GM12864 (cell line): ENCODE data around the gene HSDL1.
"Not testable (repeated sequence)": the region's sequence is repeated elsewhere in the genome, so short reads cannot be mapped to it uniquely, and the experiment has no call there.

ENCODE experiments used
- DNase-seq: peaks from one replicate; pipeline ENCODE4 v3.0.0-alpha.2; 2011; ENCODE audit warnings: low read depth
- H3K4me3 ChIP-seq: 2 replicates; pipeline ENCODE4 v1.5.1; 2011; ENCODE audit warnings: mild to moderate bottlenecking, low read depth, low read length, control low read depth
- TF ChIP-seq, protein P1 (sequence below): IDR thresholded peaks from 2 replicates; pipeline ENCODE4 v1.5.1; 2011; ENCODE audit warnings: low read depth, mild to moderate bottlenecking, moderate library complexity, low read length, control low read depth, inconsistent platforms; ENCODE audit errors: missing control alignments

The HSDL1 gene

DNA sequence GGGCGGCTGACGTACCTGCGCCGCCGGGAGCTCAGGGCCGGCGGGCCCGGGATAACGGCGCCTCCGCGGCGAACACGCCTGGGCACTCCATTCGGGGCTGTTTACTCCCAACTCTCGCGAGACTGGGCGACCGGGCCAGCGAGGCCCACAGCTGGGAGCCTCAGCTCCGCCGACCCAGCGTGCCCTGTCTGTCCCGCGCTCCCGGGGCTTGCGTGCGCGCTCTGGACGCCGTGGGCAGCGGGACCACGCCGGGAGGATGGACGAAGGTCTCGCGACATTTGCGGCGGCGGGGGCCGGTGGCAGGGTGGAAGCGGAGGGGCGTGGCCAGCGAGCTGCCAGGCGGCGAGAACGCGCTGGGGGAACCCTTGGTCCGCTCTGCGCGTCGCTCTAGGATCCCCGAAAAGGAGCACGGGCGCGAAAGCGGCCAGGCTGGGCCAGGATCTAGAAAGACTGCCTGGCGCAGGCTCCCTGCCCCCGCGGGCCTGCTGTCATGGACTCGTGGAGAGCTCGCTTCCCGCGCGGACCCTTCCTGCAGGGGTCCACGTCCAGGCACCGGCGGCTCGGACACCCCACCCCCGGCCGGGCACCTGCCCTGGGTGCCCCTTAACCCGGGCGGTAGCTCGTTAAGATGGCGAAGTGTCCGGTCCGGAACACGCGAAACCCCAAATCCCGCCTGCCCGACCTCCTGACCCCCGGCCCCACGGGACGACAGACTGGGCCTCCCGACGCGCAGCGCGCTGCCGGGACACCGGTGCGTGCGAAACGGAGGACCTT lies 28.1 kb downstream of the HSDL1 start, which contains the start of gene MBTPS1:
Gene MBTPS1, minus strand, starts transcription at position 223 of the 774 bp plus-strand sequence. CDS start 15,159 bp downstream, outside the sequence.
- TF ChIP-seq, protein P1, sequence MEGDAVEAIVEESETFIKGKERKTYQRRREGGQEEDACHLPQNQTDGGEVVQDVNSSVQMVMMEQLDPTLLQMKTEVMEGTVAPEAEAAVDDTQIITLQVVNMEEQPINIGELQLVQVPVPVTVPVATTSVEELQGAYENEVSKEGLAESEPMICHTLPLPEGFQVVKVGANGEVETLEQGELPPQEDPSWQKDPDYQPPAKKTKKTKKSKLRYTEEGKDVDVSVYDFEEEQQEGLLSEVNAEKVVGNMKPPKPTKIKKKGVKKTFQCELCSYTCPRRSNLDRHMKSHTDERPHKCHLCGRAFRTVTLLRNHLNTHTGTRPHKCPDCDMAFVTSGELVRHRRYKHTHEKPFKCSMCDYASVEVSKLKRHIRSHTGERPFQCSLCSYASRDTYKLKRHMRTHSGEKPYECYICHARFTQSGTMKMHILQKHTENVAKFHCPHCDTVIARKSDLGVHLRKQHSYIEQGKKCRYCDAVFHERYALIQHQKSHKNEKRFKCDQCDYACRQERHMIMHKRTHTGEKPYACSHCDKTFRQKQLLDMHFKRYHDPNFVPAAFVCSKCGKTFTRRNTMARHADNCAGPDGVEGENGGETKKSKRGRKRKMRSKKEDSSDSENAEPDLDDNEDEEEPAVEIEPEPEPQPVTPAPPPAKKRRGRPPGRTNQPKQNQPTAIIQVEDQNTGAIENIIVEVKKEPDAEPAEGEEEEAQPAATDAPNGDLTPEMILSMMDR, result no peak
- DNase-seq, result peak; percentile 91
- H3K4me3 ChIP-seq, result peak within 1 kb of the TSS; percentile 78

DNA sequence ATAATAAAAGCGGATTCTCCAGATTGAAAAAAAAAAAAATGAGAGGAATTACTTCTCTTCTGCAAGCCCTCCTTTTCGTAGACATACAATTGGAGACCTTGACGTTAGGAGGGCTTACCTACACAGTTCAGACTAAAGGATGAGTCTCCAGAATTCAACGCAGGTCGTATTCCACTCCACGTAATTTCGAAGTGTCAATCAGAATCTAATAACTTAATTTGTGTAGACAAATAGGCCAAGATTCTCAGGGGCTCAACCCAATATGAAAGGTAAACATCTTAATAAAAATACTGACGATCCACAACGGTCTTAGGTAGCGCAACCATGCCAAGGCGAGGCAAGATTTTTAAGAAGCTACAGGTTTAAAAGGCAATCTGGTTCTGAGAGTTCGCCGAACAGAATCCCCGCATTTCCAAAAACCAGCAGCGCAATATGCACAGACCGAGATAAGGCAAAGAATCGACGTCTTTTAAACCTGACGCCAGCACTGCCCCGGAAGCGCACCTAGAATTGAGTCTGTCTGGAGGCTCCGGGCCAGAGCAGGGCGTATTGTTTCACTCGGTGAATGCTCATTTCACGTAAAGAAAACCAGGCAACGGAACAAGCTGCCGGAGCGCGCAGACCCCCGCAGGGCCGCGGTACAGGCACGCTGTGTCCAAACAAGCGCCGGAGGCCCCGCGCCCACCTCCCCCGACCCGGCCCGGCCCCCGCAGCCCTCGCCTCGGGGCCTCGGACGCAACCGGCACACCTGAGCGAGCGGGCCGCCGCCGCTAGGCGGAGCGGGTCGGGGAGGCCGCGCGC lies 28.9 kb downstream of the HSDL1 start:
- H3K4me3 ChIP-seq, result peak overlapping the region; percentile 78
- DNase-seq, result no peak
- TF ChIP-seq, protein P1, result peak; percentile 14

DNA sequence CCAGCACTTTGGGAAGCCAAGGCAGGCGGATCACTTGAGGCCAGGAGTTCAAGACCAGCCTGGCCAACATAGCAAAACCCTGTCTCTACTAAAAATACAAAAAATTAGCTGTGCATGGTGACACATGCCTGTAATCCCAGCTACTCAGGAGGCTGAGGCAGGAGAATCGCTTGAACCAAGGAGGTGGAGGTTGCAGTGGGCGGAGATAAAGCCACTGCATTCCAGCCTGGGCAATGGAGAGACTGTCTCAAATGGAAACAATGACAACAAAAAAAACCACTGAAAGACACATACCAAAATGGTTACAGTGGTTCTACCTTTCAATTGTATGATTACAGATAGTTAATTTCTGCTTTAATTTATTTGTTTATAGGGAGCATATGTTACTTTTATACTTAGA lies 33.0 kb downstream of the HSDL1 start:
- not testable (repeated sequence) for DNase-seq, H3K4me3 ChIP-seq

DNA sequence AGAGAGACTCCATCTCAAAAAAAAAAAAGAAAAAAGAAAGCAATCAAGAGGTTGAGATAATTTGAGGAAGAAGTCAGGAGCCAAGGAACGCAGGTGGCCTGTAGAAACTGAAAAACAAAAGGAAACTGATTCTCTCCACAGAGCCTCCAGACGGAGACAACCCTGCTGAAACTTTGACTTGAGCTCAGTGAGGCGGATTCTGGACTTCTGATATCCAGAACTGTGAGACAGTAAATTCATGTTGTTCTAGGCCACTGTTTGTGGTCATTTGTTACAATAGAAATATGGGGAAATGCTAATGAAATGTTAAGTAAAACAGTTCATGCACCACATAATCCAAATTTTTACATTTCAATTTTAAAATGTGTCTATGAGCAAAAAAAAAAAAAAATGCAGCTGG lies 33.5 kb downstream of the HSDL1 start:
- DNase-seq, result no peak
- H3K4me3 ChIP-seq, result no peak overlapping the region
- TF ChIP-seq, protein P1, result no peak

DNA sequence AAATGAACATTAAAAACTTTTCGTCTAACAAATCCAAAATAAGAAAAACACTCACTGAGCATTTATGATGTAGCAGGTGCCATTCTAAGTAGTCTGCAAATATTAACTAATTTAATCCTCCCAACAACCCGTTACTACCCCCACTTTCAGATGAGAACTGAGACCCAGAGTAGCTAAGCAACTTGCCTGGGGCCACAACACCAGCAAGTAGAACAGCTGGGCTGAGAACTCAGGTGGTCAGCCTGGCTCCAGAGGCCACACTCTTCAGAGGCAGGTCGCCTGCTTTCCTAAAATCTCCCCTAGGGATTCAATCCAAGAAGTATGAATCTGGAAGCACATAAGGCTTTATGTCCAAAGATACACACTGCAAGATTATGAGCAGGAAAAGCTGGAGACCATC lies 34.5 kb downstream of the HSDL1 start:
- H3K4me3 ChIP-seq, result no peak overlapping the region
- TF ChIP-seq, protein P1, result no peak
- DNase-seq, result no peak

DNA sequence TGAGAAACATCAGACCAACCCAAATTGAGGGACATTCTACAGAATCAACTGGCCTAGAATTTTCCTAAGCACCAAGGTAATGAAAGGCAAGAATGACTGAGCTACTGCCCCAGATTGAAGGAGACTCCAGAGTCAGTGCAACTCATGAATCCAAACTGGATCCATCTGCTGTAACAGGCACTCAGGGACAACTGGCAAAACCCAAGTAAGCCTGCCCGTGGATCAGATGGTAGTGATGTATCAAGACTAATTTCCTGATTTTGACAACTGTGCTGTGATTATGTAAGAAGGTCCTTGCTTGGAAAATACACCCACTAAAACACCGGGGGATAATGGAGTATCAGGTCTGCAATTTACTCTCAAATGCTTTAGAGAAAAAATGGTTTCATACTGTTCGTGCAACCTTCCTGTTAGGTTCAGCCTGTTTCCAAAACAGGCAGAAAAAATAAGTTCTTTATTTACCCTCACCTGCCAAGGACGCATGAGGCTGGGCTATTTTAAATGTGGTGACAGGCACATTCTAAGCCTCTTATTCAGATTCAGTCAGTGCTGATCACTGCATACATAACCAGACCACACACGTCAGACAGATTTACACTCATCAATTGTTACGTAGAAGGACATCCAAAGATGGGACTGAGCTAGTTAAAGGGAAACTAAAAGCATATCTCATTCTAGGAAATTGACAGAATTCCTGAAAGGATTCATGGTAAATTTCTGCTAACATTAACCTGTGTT lies 35.2 kb downstream of the HSDL1 start:
- DNase-seq, result no peak
- no peak overlapping the region for H3K4me3 ChIP-seq
- TF ChIP-seq, protein P1, result no peak

DNA sequence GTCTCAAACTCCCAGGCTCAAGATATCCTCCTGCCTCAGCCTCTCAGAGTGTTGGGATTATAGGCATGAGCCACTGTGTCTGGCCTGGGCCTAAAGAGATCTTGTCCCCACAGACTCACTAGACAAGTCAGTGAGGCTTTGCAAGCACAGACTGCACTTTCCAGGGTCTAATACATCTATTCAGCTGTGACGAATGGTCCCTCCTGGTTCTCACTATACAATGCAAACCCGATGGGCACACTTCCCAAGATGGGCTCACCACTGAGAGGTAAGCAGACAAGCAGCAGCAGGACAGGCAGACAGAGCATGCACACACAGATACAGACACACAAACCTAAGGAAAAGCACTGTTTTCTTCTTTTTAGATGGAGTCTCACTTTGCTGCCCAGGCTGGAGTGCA lies 37.1 kb downstream of the HSDL1 start:
- DNase-seq, result no peak
- no peak overlapping the region for H3K4me3 ChIP-seq
- TF ChIP-seq, protein P1, result no peak
